GM10266 (cell line): Measurements from ENCODE around the gene KCND1.

Source experiments
- DNase-seq: peaks from one replicate; pipeline ENCODE4 v3.0.0; 2012; ENCODE audit errors: extremely low spot score
- CTCF ChIP-seq: IDR thresholded peaks from 2 replicates; pipeline ENCODE4 v1.5.1; 2012; ENCODE audit warnings: mild to moderate bottlenecking, low read depth; ENCODE audit not compliant: control insufficient read depth, insufficient read depth; ENCODE audit errors: missing control alignments

Gene KCND1

GRCh38 chrX:48956728-48957414, 14.8 kb downstream of the KCND1 start:
- DNase-seq: no peak
- TF ChIP-seq CTCF: no peak

- no peak for DNase-seq
Observed at GRCh38 chrX:48948589-48948988, 23.1 kb downstream of the KCND1 start.

GRCh38 chrX:48945517-48946348, 25.9 kb downstream of the KCND1 start:
- no peak for DNase-seq
- peak; percentile 70 for TF ChIP-seq CTCF

More at GRCh38 chrX:48948589-48948988, 23.1 kb downstream of the KCND1 start:
- no peak for TF ChIP-seq CTCF

GRCh38 chrX:48942895-48943294, 28.7 kb downstream of the KCND1 start:
- no peak for TF ChIP-seq CTCF
- no peak for DNase-seq

- DNase-seq: no peak
- TF ChIP-seq CTCF: no peak
Observed at GRCh38 chrX:48940404-48940955, 31.2 kb downstream of the KCND1 start.

- TF ChIP-seq CTCF: no peak
- no peak for DNase-seq
Observed at GRCh38 chrX:48939524-48940228, 32.0 kb downstream of the KCND1 start.
